Psoas muscle (tissue), 8 donors: ENCODE results near the gene TRIM52. TPM values are rescaled to one million over a fixed set of nuclear protein-coding genes. Genes with fewer than 3 reads are reported as not detected.

Source experiments
- ATAC-seq, 4 donors: fragments of 200-7000 bp; cut with Tn5 transposase; one replicate each; pipeline ENCODE4 v1.9.1; 2020; ENCODE audit warnings: moderate library complexity in 3 of 4, mild to moderate bottlenecking in 2 of 4
- DNase-seq, 2 donors: peaks; one replicate each; pipeline ENCODE4 v3.0.0-alpha.2; 2020
- H3K27ac ChIP-seq: fragments of 200-600 bp; one replicate; pipeline ENCODE4 v1.8.0; 2022
- H3K27me3 ChIP-seq, 3 donors: fragments of 200-600 bp in 1 of 3; one replicate each; pipeline versions ENCODE4 v1.6.1 to v1.8.0; 2013 to 2022; ENCODE audit warnings: low read length in 2 of 3, mild to moderate bottlenecking in 2 of 3, moderate library complexity in 1 of 3; ENCODE audit not compliant: insufficient read depth in 3 of 3
- H3K36me3 ChIP-seq, 2 donors: fragments of 200-600 bp in 1 of 2; one replicate each; pipeline versions ENCODE4 v1.6.1 to v1.8.0; 2013 to 2022; ENCODE audit warnings: low read depth in 1 of 2, mild to moderate bottlenecking in 1 of 2, moderate library complexity in 1 of 2; ENCODE audit not compliant: insufficient read depth in 1 of 2
- H3K4me1 ChIP-seq: fragments of 200-600 bp; one replicate; pipeline ENCODE4 v1.8.0; 2022
- H3K4me3 ChIP-seq: fragments of 200-600 bp; one replicate; pipeline ENCODE4 v1.8.0; 2022; ENCODE audit warnings: mild to moderate bottlenecking
- H3K9me3 ChIP-seq: fragments of 200-600 bp; one replicate; pipeline ENCODE4 v1.8.0; 2022
- WGBS, 3 donors: extraction: QIAGEN DNeasy Blood & Tissue Kit; methylation state at CpG; one replicate each; pipeline versions ENCODE4 v1.1.6 to v1.1.7; 2013; 5-methylcytosine and 5-hydroxymethylcytosine counted together
- intact Hi-C, 2 donors: fragments of 100-400 bp; cut with DNase I; formaldehyde crosslinking; loops; one replicate each; pipeline versions ENCODE4 v1.11.0 to v1.14.2; 2022
- polyA plus RNA-seq, 3 donors: library from polyadenylated mRNA; stranded (reverse); fragments of 200-250 nt; gene quantifications; one replicate each; pipeline ENCODE4 v1.2.3, GENCODE V29; 2013
- total RNA-seq, 4 donors: library from RNA; stranded (reverse); fragmentation: NEBNext Ultra II Directional in 2 of 4; extraction: Animal tissue kit (Norgen Biotek cat#: 25700) in 2 of 4; gene quantifications; one replicate each; pipeline versions ENCODE4 v1.2.1 to v1.2.4, GENCODE V29; 2021 to 2023
- TF ChIP-seq, protein P1 (sequence below): fragments of 200-600 bp; IDR thresholded peaks from one replicate; pipeline ENCODE4 v1.8.0; 2022; ENCODE audit warnings: antibody characterized with exemption
- donor health status: healthy with polysubstance abuse.
- donor health status: DM: no; HTN: no; CAD: no; lungs with moderate emphysema.
- donor health status: Bipolar disorder and iron deficiency.
- donor health status: healthy.
- donor health status: DM: yes; HTN: yes; CAD: no.
- donor health status: DM: no; HTN: no; CAD: no.
- donor health status: DM: no; HTN: no; CAD: no.
- donor health status: DM: yes; HTN: yes; CAD: no.

Gene TRIM52
- total and polyA plus RNA-seq, 7 donors, result 1.5 to 17.6 (median 4.9) TPM

DNA sequence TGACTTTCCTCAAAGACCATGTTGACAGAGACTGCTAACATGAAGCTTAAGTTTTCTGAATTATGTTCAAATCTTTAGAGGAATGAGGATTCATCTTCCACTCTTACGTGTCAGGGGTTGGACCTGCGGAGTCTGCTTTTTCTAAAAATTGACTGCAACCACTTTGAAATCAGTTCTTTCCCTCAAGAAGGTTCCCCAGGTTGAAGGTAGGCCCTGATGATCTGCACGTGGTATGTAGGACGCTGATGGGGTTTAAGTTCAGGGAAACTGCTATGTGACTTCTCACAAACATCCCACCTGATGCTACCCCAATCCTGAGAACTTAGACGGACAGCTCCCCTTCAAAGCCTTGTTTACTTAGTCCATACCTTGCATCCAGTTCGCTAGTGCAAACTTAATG is 24.5 kb downstream of the TRIM52 start:
- WGBS, 3 donors, result 77 to 85% (median 83%) methylated on average over 6 of the region's 6 CpGs
- H3K9me3 ChIP-seq, result no peaks in the 10 kb centered on the region
- no peak overlapping the region for H3K27ac ChIP-seq
- intact Hi-C loops, result no loop called here
- H3K4me3 ChIP-seq, result no peak overlapping the region
- H3K4me1 ChIP-seq, result peaks cover 6% of the 10 kb centered on the region
- no peak for ATAC-seq
- peaks cover 16 to 100% of the 10 kb centered on the region in 2 donors for H3K36me3 ChIP-seq
- TF ChIP-seq, protein P1, sequence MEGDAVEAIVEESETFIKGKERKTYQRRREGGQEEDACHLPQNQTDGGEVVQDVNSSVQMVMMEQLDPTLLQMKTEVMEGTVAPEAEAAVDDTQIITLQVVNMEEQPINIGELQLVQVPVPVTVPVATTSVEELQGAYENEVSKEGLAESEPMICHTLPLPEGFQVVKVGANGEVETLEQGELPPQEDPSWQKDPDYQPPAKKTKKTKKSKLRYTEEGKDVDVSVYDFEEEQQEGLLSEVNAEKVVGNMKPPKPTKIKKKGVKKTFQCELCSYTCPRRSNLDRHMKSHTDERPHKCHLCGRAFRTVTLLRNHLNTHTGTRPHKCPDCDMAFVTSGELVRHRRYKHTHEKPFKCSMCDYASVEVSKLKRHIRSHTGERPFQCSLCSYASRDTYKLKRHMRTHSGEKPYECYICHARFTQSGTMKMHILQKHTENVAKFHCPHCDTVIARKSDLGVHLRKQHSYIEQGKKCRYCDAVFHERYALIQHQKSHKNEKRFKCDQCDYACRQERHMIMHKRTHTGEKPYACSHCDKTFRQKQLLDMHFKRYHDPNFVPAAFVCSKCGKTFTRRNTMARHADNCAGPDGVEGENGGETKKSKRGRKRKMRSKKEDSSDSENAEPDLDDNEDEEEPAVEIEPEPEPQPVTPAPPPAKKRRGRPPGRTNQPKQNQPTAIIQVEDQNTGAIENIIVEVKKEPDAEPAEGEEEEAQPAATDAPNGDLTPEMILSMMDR, result no peak
- H3K27me3 ChIP-seq, result no peaks in the 10 kb centered on the region
- DNase-seq, result no peak

DNA sequence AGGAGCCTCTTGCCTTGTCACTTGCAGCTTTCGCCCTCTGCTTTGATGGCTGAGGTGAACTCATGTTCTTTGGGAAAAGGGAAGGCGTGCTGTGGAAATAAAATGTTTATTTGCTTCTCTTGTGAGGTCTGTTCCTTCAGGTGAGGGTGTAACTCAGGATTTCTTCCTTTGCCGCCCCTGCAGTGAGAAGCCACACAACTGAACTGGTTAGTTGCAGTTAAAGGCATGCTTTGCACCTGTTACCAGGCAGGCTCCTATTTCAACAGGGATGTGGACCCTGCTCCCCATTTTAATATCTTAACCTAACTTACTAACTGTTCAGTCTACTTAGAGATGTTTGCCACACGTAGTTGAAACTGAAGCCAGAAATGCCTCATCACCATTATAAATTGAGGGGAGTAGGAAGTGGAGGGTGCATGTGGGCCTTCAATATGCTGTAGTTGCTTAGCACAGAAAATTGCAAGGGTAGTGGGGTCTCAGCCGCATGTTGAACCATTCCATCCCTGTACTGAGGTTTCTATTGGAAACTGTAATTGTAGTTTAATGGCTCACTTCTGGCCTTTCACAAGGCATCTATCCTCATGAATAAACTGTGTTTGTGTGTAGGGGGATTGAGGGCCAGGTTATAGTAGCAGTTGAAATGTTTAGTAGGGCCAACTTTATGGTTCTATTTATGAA is 25.1 kb downstream of the TRIM52 start:
- no peak overlapping the region for H3K4me3 ChIP-seq
- H3K9me3 ChIP-seq, result no peaks in the 10 kb centered on the region
- no peak overlapping the region for H3K27ac ChIP-seq
- no peaks in the 10 kb centered on the region for H3K4me1 ChIP-seq
- H3K27me3 ChIP-seq, result no peaks in the 10 kb centered on the region
- DNase-seq (no peak), ATAC-seq (no peak)
- 63 to 69% (median 64%) methylated on average over 5 of the region's 5 CpGs for WGBS, 3 donors
- peaks cover 16 to 100% of the 10 kb centered on the region in 2 donors for H3K36me3 ChIP-seq
- intact Hi-C loops, result no loop called here
- TF ChIP-seq, protein P1, result no peak

DNA sequence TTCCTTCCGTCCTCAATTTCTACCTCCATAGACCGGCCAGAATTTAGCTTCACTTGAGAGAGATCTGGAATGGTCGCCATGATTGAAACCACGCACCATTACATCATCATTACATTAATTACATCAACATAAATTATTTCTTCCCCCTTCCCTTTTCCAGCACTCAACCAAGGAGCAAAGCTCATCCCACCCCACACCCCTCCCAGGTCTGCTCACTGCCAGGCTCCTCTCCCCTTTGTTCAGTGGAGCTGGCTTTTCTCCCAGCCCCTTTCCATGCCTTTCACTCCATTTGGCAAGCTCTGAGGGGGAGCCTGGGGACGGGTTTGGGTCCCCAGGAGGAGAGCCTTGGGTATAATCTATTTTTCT is 25.6 kb downstream of the TRIM52 start:
- intact Hi-C loops, result no loop called here
- H3K4me3 ChIP-seq, result no peak overlapping the region
- no peak overlapping the region for H3K27ac ChIP-seq
- no peaks in the 10 kb centered on the region for H3K27me3 ChIP-seq
- DNase-seq (no peak), ATAC-seq (no peak)
- H3K4me1 ChIP-seq, result no peaks in the 10 kb centered on the region
- 71 to 73% (median 72%) methylated on average over 5 of the region's 5 CpGs for WGBS, 3 donors
- TF ChIP-seq, protein P1, result no peak
- H3K9me3 ChIP-seq, result no peaks in the 10 kb centered on the region
- H3K36me3 ChIP-seq, result peaks cover 16 to 99% of the 10 kb centered on the region in 2 donors

DNA sequence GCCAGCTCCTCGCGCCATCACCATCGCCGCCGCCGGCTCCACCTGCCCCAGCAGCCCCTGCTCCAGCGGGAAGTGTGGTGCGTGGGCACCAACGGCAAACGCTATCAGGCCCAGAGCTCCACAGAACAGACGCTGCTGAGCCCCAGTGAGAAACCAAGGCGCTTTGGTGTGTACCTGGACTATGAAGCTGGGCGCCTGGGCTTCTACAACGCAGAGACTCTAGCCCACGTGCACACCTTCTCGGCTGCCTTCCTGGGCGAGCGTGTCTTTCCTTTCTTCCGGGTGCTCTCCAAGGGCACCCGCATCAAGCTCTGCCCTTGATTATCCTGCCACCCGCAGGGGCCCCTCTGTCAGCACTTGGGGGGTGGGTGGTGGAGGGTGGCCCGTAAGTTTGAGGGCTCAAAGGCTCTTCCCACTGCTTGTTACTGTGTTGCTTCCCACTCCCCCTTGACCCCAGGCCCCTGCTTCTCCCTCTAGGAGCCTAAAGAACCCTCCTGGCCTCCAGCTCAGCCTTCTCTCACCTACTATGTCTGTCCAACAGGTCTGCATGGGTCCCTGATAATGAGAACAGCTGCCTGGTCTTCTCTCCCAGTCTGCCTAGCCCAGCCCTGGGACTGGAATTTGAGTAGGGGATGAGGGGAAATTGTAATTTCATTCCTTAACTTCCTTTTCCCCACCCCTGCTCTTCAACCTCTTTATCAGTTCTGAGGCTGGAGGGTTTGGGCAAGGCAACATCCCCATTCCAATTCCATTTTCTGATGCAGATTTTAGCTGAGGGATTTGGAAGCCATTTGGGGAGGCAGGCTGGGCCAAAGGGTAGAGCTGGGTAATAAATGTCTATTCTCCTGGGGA is 26.3 kb downstream of the TRIM52 start:
- WGBS, 3 donors, result 81 to 89% (median 83%) methylated on average over 22 of the region's 22 CpGs
- H3K36me3 ChIP-seq, result peaks cover 16 to 97% of the 10 kb centered on the region in 2 donors
- no peak for DNase-seq
- ATAC-seq, result peak; percentile 3 to 24 (median 18)
- H3K4me3 ChIP-seq, result no peak overlapping the region
- no peaks in the 10 kb centered on the region for H3K27me3 ChIP-seq
- TF ChIP-seq, protein P1, result no peak
- no peak overlapping the region for H3K27ac ChIP-seq
- no peaks in the 10 kb centered on the region for H3K4me1 ChIP-seq
- H3K9me3 ChIP-seq, result no peaks in the 10 kb centered on the region
- intact Hi-C loops, result no loop called here
